Transverse colon (tissue), 4 donors: ENCODE data around the gene CST5. TPM values are rescaled to one million over a fixed set of nuclear protein-coding genes. Genes with fewer than 3 reads are reported as not detected.
"Not testable (repeated sequence)": the region's sequence is repeated elsewhere in the genome, so short reads cannot be mapped to it uniquely, and the experiment has no call there.

ENCODE experiments used
- DNase-seq: peaks from one replicate; pipeline ENCODE4 v3.0.0-alpha.2; 2019
- H3K27ac ChIP-seq, 4 donors: fragments of 200-600 bp; sonication (generic); 2 replicates each; pipeline ENCODE4 v1.5.1; 2016 to 2018; ENCODE audit warnings: inconsistent platforms in 4 of 4
- H3K27me3 ChIP-seq: fragments of 200-600 bp; sonication (generic); 2 replicates; pipeline ENCODE4 v1.5.1; 2017; ENCODE audit warnings: inconsistent platforms
- H3K36me3 ChIP-seq, 4 donors: fragments of 200-600 bp; sonication (generic); 2 replicates each; pipeline ENCODE4 v1.5.1; 2017 to 2019; ENCODE audit warnings: inconsistent platforms in 4 of 4
- H3K4me1 ChIP-seq, 4 donors: fragments of 200-600 bp; sonication (generic); 2 replicates each; pipeline ENCODE4 v1.5.1; 2017 to 2020; ENCODE audit warnings: inconsistent platforms in 4 of 4
- H3K4me3 ChIP-seq, 4 donors: fragments of 200-600 bp; sonication (generic); 1 replicate in 1 of 4; 2 replicates in 3 of 4; pipeline versions ENCODE4 v1.5.1 to v1.6.1; 2017 to 2019; ENCODE audit warnings: inconsistent platforms in 4 of 4
- H3K9me3 ChIP-seq, 2 donors: fragments of 200-600 bp; sonication (generic); 2 replicates each; pipeline ENCODE4 v1.5.1; 2017 to 2019; ENCODE audit warnings: inconsistent platforms in 2 of 2
- CTCF ChIP-seq, 5 experiments: fragments of 200-600 bp in 3 of 5; fragments of 450-650 bp in 2 of 5; sonication (generic) in 3 of 5; IDR thresholded peaks; 1 replicate in 2 of 5; 2 replicates in 3 of 5; pipeline ENCODE4 v1.5.1; 2016 to 2017; ENCODE audit warnings: antibody characterized with exemption in 5 of 5, inconsistent platforms in 3 of 5, mild to moderate bottlenecking in 2 of 5, moderate library complexity in 1 of 5
- EP300 ChIP-seq: sonication (generic); formaldehyde crosslinking; IDR thresholded peaks from one replicate; pipeline ENCODE4 v1.6.1; 2017; ENCODE audit warnings: antibody characterized with exemption, low read depth
- POLR2A ChIP-seq: fragments of 450-650 bp; IDR thresholded peaks from one replicate; pipeline ENCODE4 v1.6.1; 2016; ENCODE audit warnings: antibody characterized with exemption, mild to moderate bottlenecking, moderate library complexity
- POLR2AphosphoS5 ChIP-seq, 3 donors: sonication (generic); formaldehyde crosslinking; IDR thresholded peaks; one replicate each; pipeline ENCODE4 v1.6.1; 2016; ENCODE audit warnings: antibody characterized with exemption in 3 of 3
- WGBS, 2 donors: methylation state at CpG; one replicate each; pipeline ENCODE4 v1.1.5; 2018; ENCODE audit warnings: low coverage in 1 of 2; 5-methylcytosine and 5-hydroxymethylcytosine counted together
- in situ Hi-C, 4 donors: fragments of 200-750 bp; cut with MboI; loops; one replicate each; pipeline versions ENCODE4 v1.15.0 to v1.15.1; 2017; ENCODE audit warnings: low sequenced_read_pairs in 3 of 4, low pct_ligation_motif_present in 1 of 4, low pct_unique_long_range_greater_than_20kb in 1 of 4
- intact Hi-C: fragments of 100-400 bp; cut with DNase I; formaldehyde crosslinking; loops from one replicate; pipeline ENCODE4 v1.15.1; 2023; ENCODE audit warnings: low total_unique reads
- total RNA-seq, 4 donors: library from RNA; depleted of rRNA; stranded (reverse); fragments of >200 nt; gene quantifications; one replicate each; pipeline ENCODE4 v1.1.0, GENCODE V29; 2016

The CST5 gene
- total RNA-seq, 4 donors from 2014 or later, result not detected

GRCh38 chr20:23880417-23880816 is 869 bp upstream of the CST5 start:
- in situ Hi-C loops, result no loop called here

GRCh38 chr20:23879811-23880374 is 345 bp upstream of the CST5 start:
- 38 to 57% methylated on average over 3 to 8 of the region's 8 CpGs for WGBS, 2 donors

More at GRCh38 chr20:23880417-23880816, 869 bp upstream of the CST5 start:
- H3K9me3 ChIP-seq, result no peaks in the 10 kb centered on the region
- no peak overlapping the region for H3K4me3 ChIP-seq
- intact Hi-C loops, result no loop called here
- no peaks in the 10 kb centered on the region for H3K27me3 ChIP-seq
- TF ChIP-seq POLR2A (no peak), CTCF (IDR thresholded peaks at IDR 0.05) (no peak), POLR2AphosphoS5 (IDR thresholded peaks at IDR 0.05) (no peak), EP300 (no peak)
- no peaks in the 10 kb centered on the region for H3K4me1 ChIP-seq
- no peak for DNase-seq
- WGBS, 2 donors, result 57 to 59% methylated on average over 1 to 4 of the region's 4 CpGs
- H3K36me3 ChIP-seq, result no peaks in the 10 kb centered on the region
- no peak overlapping the region for H3K27ac ChIP-seq

GRCh38 chr20:23878787-23879186 is 761 bp downstream of the CST5 start:
- DNase-seq, result no peak
- no peaks in the 10 kb centered on the region for H3K4me1 ChIP-seq
- no peak overlapping the region for H3K27ac ChIP-seq
- in situ Hi-C loops, result no loop called here
- no peaks in the 10 kb centered on the region for H3K27me3 ChIP-seq
- no peaks in the 10 kb centered on the region for H3K36me3 ChIP-seq
- no peaks in the 10 kb centered on the region for H3K9me3 ChIP-seq
- no peak overlapping the region for H3K4me3 ChIP-seq
- TF ChIP-seq POLR2A (no peak), EP300 (no peak), CTCF (IDR thresholded peaks at IDR 0.05) (no peak), POLR2AphosphoS5 (IDR thresholded peaks at IDR 0.05) (no peak)
- intact Hi-C loops, result no loop called here
- 77% methylated on average over 5 of the region's 7 CpGs; no CpG with 5 or more reads in 1 of the 2 donors for WGBS, 2 donors

More at GRCh38 chr20:23879811-23880374, 345 bp upstream of the CST5 start:
- Histone ChIP-seq H3K36me3 (no peaks in the 10 kb centered on the region), H3K4me1 (no peaks in the 10 kb centered on the region), H3K27ac (no peak overlapping the region), H3K4me3 (no peak overlapping the region), H3K9me3 (no peaks in the 10 kb centered on the region), H3K27me3 (no peaks in the 10 kb centered on the region)
- in situ Hi-C loops, result no loop called here
- intact Hi-C loops, result no loop called here
- TF ChIP-seq POLR2AphosphoS5 (IDR thresholded peaks at IDR 0.05) (no peak), POLR2A (no peak), EP300 (no peak), CTCF (IDR thresholded peaks at IDR 0.05) (no peak)
- no peak for DNase-seq

- no CpG with 5 or more reads among the region's 2 CpGs for WGBS, 2 donors
- in situ Hi-C loops, intact Hi-C loops: not testable (repeated sequence)
Measured at GRCh38 chr20:23878016-23878542, 1.5 kb downstream of the CST5 start.

GRCh38 chr20:23877524-23877923 is 2.0 kb downstream of the CST5 start:
- WGBS, 2 donors, result 80% methylated on average over 1 to 2 of the region's 6 CpGs
- intact Hi-C loops, result no loop called here

More at GRCh38 chr20:23878016-23878542, 1.5 kb downstream of the CST5 start:
- H3K4me3 ChIP-seq, H3K27ac ChIP-seq, H3K9me3 ChIP-seq, H3K36me3 ChIP-seq, H3K27me3 ChIP-seq, H3K4me1 ChIP-seq, DNase-seq: not testable (repeated sequence)

More at GRCh38 chr20:23877524-23877923, 2.0 kb downstream of the CST5 start:
- Histone ChIP-seq H3K4me3 (no peak overlapping the region), H3K27ac (no peak overlapping the region), H3K36me3 (no peaks in the 10 kb centered on the region), H3K27me3 (no peaks in the 10 kb centered on the region), H3K4me1 (no peaks in the 10 kb centered on the region), H3K9me3 (no peaks in the 10 kb centered on the region)
- in situ Hi-C loops, result no loop called here
- no peak for DNase-seq
- TF ChIP-seq POLR2AphosphoS5 (IDR thresholded peaks at IDR 0.05), result no peak
- TF ChIP-seq POLR2A, result no peak
